Lower leg skin (tissue), 3 donors: ENCODE data around the gene HMCN2.

Experiments used
- POLR2A ChIP-seq, 2 donors: fragments of 450-650 bp; IDR thresholded peaks; one replicate each; pipeline ENCODE4 v1.6.1; 2016 to 2017; ENCODE audit warnings: antibody characterized with exemption in 2 of 2, mild to moderate bottlenecking in 1 of 2, moderate library complexity in 1 of 2
- TF ChIP-seq, protein P1 (sequence below), 3 donors: fragments of 450-650 bp; IDR thresholded peaks; one replicate each; pipeline ENCODE4 v1.5.1; 2016; ENCODE audit warnings: antibody characterized with exemption in 3 of 3, mild to moderate bottlenecking in 3 of 3, moderate library complexity in 2 of 3

DNA sequence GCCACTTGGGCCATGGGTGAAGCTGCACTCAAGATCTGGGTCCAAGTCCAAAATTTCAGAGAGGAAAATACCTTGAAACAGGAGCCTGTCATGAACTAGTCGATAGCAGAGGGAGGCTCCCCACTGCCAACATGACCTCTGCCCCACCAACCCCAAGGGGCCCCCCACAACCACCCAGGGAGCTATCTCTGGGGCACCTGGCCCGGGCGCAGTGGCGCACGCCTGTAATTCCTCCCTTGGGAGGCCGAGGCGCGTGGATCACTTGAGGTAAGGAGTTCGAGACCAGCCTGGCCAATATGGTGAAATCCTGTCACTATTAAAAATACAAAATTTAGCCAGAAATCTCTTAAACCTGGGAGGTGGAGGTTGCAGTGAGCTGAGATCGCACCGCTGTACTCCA is 20.1 kb upstream of the HMCN2 start:
- TF ChIP-seq, protein P1, sequence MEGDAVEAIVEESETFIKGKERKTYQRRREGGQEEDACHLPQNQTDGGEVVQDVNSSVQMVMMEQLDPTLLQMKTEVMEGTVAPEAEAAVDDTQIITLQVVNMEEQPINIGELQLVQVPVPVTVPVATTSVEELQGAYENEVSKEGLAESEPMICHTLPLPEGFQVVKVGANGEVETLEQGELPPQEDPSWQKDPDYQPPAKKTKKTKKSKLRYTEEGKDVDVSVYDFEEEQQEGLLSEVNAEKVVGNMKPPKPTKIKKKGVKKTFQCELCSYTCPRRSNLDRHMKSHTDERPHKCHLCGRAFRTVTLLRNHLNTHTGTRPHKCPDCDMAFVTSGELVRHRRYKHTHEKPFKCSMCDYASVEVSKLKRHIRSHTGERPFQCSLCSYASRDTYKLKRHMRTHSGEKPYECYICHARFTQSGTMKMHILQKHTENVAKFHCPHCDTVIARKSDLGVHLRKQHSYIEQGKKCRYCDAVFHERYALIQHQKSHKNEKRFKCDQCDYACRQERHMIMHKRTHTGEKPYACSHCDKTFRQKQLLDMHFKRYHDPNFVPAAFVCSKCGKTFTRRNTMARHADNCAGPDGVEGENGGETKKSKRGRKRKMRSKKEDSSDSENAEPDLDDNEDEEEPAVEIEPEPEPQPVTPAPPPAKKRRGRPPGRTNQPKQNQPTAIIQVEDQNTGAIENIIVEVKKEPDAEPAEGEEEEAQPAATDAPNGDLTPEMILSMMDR (IDR thresholded peaks at IDR 0.05): no peak
- no peak for TF ChIP-seq POLR2A (IDR thresholded peaks at IDR 0.05)
